ENCODE results near the gene ERI3.

DNA sequence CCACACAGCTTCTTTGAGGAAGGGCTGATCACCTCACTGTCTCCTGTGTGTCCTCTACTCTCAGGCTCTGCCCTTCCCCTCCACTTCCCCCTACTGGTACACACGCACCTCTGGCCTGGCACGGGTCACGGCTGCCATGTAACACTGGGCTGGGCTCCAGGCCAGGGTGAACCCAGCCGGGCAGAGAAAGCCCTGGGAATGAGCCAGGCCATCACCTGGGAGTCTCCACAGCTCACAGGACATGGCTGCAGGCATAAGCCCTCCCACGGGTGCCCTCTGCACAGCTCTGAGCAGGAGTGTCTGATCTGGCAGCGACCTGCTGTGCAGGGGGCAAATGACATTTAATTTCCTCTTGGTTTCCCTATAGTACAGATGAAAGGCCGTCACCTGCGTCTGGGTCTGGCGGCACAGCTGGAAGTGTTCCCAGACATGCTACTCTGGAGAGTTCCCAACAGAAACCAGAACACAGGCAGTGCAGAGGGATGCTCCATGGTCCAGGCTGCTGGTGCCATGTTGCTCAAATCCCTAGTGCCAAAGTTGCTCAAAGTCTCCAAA, 61.2 kb downstream of the ERI3 start:
- TF ChIP-seq CTCF (IDR thresholded peaks at IDR 0.05; ENCODE audit: low read length) (no peak), EZH2 (IDR thresholded peaks at IDR 0.05; ENCODE audit: borderline replicate concordance, low read length) (no peak)
